Duodenal mucosa (tissue), 2 donors: Measurements from ENCODE around the gene PTPN18.

Experiments
- H3K27ac ChIP-seq: one replicate; pipeline ENCODE4 v1.7.0; 2013; ENCODE audit warnings: low read depth, low read length
- H3K27me3 ChIP-seq, 2 donors: one replicate each; pipeline ENCODE4 v1.7.0; 2013; ENCODE audit warnings: low read length in 2 of 2, control low read depth in 1 of 2; ENCODE audit not compliant: insufficient read depth in 2 of 2, control insufficient read depth in 1 of 2
- H3K36me3 ChIP-seq, 2 donors: one replicate each; pipeline ENCODE4 v1.7.0; 2013; ENCODE audit warnings: low read length in 2 of 2, control low read depth in 1 of 2; ENCODE audit not compliant: insufficient read depth in 2 of 2, control insufficient read depth in 1 of 2
- H3K4me1 ChIP-seq, 2 donors: one replicate each; pipeline ENCODE4 v1.7.0; 2013; ENCODE audit warnings: low read length in 2 of 2, control low read depth in 1 of 2; ENCODE audit not compliant: insufficient read depth in 2 of 2, control insufficient read depth in 1 of 2
- H3K4me3 ChIP-seq, 2 donors: one replicate each; pipeline ENCODE4 v1.7.0; 2013; ENCODE audit warnings: low read length in 2 of 2, low read depth in 1 of 2
- H3K9ac ChIP-seq, 2 donors: one replicate each; pipeline ENCODE4 v1.7.0; 2013; ENCODE audit warnings: low read length in 2 of 2, low read depth in 1 of 2
- H3K9me3 ChIP-seq, 2 donors: one replicate each; pipeline ENCODE4 v1.7.0; 2013; ENCODE audit warnings: low read length in 2 of 2, control low read depth in 1 of 2; ENCODE audit not compliant: control insufficient read depth in 1 of 2

Gene PTPN18

DNA sequence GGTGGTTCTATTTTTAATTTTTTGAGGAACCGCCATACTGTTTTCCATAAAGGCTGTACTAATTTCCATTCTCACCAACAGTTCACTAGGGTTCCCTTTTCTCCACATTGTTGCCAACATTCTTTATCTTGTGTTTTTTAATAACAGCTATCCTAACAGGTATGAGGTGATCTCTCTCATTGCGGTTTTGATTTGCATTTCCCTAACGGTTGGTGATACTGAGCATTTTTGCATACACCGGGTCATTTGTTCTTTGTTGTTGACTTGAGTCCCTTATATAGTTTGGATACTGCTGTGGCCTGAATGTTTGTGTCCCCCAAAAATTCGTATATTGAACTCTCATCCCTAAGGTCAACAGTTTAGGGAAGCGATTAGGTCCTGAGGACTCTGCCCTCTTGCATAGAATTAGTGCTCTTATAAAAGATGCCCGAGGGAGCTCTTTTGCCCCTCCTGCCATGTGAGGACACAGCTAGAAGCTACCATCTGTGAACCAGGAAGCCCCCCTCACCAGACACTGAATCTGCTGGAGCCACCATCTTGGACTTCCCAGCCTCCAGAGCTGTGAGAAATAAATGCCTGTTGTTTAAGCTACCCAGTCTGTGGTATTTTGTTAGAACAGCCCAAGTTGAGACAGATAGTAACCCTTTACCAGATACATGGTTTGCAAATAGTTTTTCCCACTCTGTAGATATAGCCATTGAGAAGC lies 8.5 kb upstream of the PTPN18 start:
- Histone ChIP-seq H3K9me3 (no peaks in the 10 kb centered on the region), H3K4me1 (peaks cover 0 to 7% of the 10 kb centered on the region in 2 donors), H3K27ac (no peak overlapping the region), H3K36me3 (peaks cover 32 to 44% of the 10 kb centered on the region in 2 donors), H3K27me3 (no peaks in the 10 kb centered on the region), H3K4me3 (no peak overlapping the region), H3K9ac (no peak overlapping the region)

- Histone ChIP-seq H3K4me1 (peaks cover 0 to 10% of the 10 kb centered on the region in 2 donors), H3K4me3 (no peak overlapping the region), H3K9ac (no peak overlapping the region), H3K27ac (no peak overlapping the region), H3K9me3 (no peaks in the 10 kb centered on the region), H3K36me3 (peaks cover 32 to 44% of the 10 kb centered on the region in 2 donors), H3K27me3 (no peaks in the 10 kb centered on the region)
Measured at GRCh38 chr2:130349174-130349573, 6.7 kb upstream of the PTPN18 start.

- no peak overlapping the region for H3K9ac ChIP-seq
- peaks cover 9 to 21% of the 10 kb centered on the region in 2 donors for H3K4me1 ChIP-seq
- H3K9me3 ChIP-seq: no peaks in the 10 kb centered on the region
- H3K36me3 ChIP-seq: peaks cover 7 to 19% of the 10 kb centered on the region in 2 donors
- H3K4me3 ChIP-seq: no peak overlapping the region
- H3K27ac ChIP-seq: no peak overlapping the region
- H3K27me3 ChIP-seq: no peaks in the 10 kb centered on the region
Measured at GRCh38 chr2:130351711-130352110, 4.1 kb upstream of the PTPN18 start.

- Histone ChIP-seq H3K4me1 (peaks cover 9 to 21% of the 10 kb centered on the region in 2 donors), H3K36me3 (peaks cover 2 to 14% of the 10 kb centered on the region in 2 donors), H3K9me3 (no peaks in the 10 kb centered on the region), H3K27me3 (no peaks in the 10 kb centered on the region), H3K9ac (no peak overlapping the region), H3K4me3 (no peak overlapping the region), H3K27ac (no peak overlapping the region)
Measured at GRCh38 chr2:130352237-130352636, 3.6 kb upstream of the PTPN18 start.

GRCh38 chr2:130353291-130354138 lies 2.3 kb upstream of the PTPN18 start:
- Histone ChIP-seq H3K4me1 (peaks cover 9 to 21% of the 10 kb centered on the region in 2 donors), H3K9ac (no peak overlapping the region), H3K27me3 (no peaks in the 10 kb centered on the region), H3K27ac (no peak overlapping the region), H3K36me3 (peaks cover 0 to 1% of the 10 kb centered on the region in 2 donors), H3K9me3 (no peaks in the 10 kb centered on the region), H3K4me3 (no peak overlapping the region)

GRCh38 chr2:130354139-130354428 lies 1.8 kb upstream of the PTPN18 start:
- H3K9ac ChIP-seq: no peak overlapping the region
- no peak overlapping the region for H3K27ac ChIP-seq
- H3K27me3 ChIP-seq: no peaks in the 10 kb centered on the region
- H3K9me3 ChIP-seq: no peaks in the 10 kb centered on the region
- no peak overlapping the region for H3K4me3 ChIP-seq
- no peaks in the 10 kb centered on the region for H3K36me3 ChIP-seq
- H3K4me1 ChIP-seq: peaks cover 9 to 21% of the 10 kb centered on the region in 2 donors

DNA sequence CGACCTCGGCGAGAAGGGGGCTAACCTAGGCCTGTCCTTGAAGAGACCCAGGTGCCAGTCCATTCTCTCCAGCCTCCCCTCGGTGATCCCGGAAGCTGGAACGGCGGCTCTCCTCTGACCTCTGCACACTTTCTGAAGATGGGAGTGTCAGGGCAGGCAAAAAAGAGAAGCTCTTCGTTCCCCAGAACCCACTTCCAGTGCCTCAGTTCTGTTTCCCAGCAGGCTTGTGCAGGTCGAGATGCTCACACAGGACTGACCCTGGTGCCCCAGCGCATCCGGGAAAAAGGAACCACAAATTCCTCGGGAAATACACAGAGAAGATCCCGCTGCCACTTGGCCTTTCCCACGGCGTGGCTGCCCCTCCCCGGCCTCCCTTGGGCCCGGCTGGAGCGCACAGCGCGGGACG lies 681 bp upstream of the PTPN18 start:
- Histone ChIP-seq H3K4me1 (peaks cover 9 to 21% of the 10 kb centered on the region in 2 donors), H3K27me3 (no peaks in the 10 kb centered on the region), H3K9me3 (no peaks in the 10 kb centered on the region), H3K27ac (peak overlapping the region; percentile 36), H3K36me3 (no peaks in the 10 kb centered on the region), H3K9ac (peak overlapping the region; percentile 55 to 66), H3K4me3 (peak overlapping the region; percentile 76 to 84)

GRCh38 chr2:130357864-130358263 lies 2.0 kb downstream of the PTPN18 start:
- Histone ChIP-seq H3K9me3 (no peaks in the 10 kb centered on the region), H3K4me1 (peaks cover 9 to 21% of the 10 kb centered on the region in 2 donors), H3K27ac (no peak overlapping the region), H3K27me3 (no peaks in the 10 kb centered on the region), H3K4me3 (no peak overlapping the region), H3K9ac (no peak overlapping the region), H3K36me3 (no peaks in the 10 kb centered on the region)

DNA sequence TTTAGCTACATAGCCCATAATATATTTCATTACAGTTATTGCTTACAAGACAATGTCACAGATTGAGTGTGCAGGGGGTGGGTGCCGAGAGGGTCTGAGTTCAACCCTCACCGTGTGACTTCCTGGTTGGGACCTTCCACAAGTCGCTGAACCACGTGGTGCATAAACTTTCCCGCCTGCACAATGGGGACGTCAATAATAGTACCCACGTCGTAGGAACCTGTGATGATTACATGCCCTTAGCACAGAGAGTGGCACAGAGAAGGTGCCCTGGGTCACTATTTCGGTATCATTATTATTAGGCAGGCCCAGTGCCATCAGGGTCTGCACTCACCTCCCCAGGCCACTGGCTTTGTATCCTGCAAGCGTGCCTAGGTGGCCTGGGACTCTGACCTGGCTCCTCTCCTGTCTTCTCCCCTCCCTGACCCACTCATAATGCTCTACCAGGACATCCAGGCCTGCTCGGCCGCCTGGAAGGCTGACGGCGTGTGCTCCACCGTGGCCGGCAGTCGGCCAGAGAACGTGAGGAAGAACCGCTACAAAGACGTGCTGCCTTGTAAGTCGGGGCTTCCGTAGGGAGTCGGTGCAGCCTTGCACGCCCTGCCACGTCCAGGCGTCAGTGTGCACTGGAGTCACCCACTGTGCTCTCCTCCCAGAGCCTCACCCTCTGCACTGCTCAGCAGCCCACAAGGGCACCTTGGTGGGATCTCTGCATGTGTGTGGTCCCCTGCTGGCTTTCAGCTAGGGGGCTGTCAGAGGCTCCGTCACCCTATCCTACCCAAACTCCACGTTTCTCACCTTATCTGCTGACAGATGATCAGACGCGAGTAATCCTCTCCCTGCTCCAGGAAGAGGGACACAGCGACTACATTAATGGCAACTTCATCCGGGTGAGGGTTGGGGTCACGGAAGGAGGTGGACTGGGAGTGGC lies 2.8 kb downstream of the PTPN18 start:
- H3K36me3 ChIP-seq: no peaks in the 10 kb centered on the region
- no peaks in the 10 kb centered on the region for H3K27me3 ChIP-seq
- H3K4me1 ChIP-seq: peaks cover 9 to 16% of the 10 kb centered on the region in 2 donors
- H3K4me3 ChIP-seq: no peak overlapping the region
- H3K9me3 ChIP-seq: no peaks in the 10 kb centered on the region
- H3K27ac ChIP-seq: no peak overlapping the region
- H3K9ac ChIP-seq: no peak overlapping the region
